Measurements from ENCODE around the gene TNIK.

The TNIK gene

GRCh38 chr3:171416061-171416460, 44.1 kb downstream of the TNIK start:
- no peak for DNase-seq

- no peak for DNase-seq
Measured at GRCh38 chr3:171415070-171415469, 45.1 kb downstream of the TNIK start.

- no peak for DNase-seq
Measured at GRCh38 chr3:171412473-171412872, 47.7 kb downstream of the TNIK start.

- DNase-seq = no peak
Measured at GRCh38 chr3:171412054-171412453, 48.2 kb downstream of the TNIK start.

- no peak for DNase-seq
Measured at GRCh38 chr3:171410186-171410585, 50.0 kb downstream of the TNIK start.

GRCh38 chr3:171407759-171408158, 52.4 kb downstream of the TNIK start:
- DNase-seq = peak; percentile 40

GRCh38 chr3:171404376-171404967, 55.7 kb downstream of the TNIK start:
- no peak for DNase-seq

- DNase-seq = no peak
Measured at GRCh38 chr3:171402281-171402680, 57.9 kb downstream of the TNIK start.

GRCh38 chr3:171401432-171401831, 58.8 kb downstream of the TNIK start:
- DNase-seq = no peak

GRCh38 chr3:171399842-171400241, 60.4 kb downstream of the TNIK start:
- no peak for DNase-seq

GRCh38 chr3:171398343-171398742, 61.9 kb downstream of the TNIK start:
- DNase-seq = no peak

- DNase-seq = no peak
Measured at GRCh38 chr3:171397089-171397488, 63.1 kb downstream of the TNIK start.

- DNase-seq = no peak
Measured at GRCh38 chr3:171396048-171396447, 64.2 kb downstream of the TNIK start.

GRCh38 chr3:171393032-171393744, 67.0 kb downstream of the TNIK start:
- DNase-seq = no peak

- no peak for DNase-seq
Measured at GRCh38 chr3:171391432-171391831, 68.8 kb downstream of the TNIK start.

- DNase-seq = no peak
Measured at GRCh38 chr3:171390051-171390941, 69.9 kb downstream of the TNIK start.

- no peak for DNase-seq
Measured at GRCh38 chr3:171389491-171389890, 70.7 kb downstream of the TNIK start.

GRCh38 chr3:171388527-171388926, 71.7 kb downstream of the TNIK start:
- peak; percentile 32 for DNase-seq

GRCh38 chr3:171387062-171387461, 73.1 kb downstream of the TNIK start:
- DNase-seq = no peak

- DNase-seq = no peak
Measured at GRCh38 chr3:171385086-171385485, 75.1 kb downstream of the TNIK start.

- DNase-seq = no peak
Measured at GRCh38 chr3:171384101-171384891, 75.9 kb downstream of the TNIK start.

- no peak for DNase-seq
Measured at GRCh38 chr3:171383206-171384018, 76.8 kb downstream of the TNIK start.

Data from inflammatory macrophage treated with lipopolysaccharide for 4 hours (primary cell).